NCI-H1436 treated with DMSO at 0.1 percent for 48 hours (cell line): ENCODE data around the gene AMOTL1.
"Not testable (repeated sequence)": the region's sequence is repeated elsewhere in the genome, so short reads cannot be mapped to it uniquely, and the experiment has no call there.

ENCODE experiments used
- DNase-seq: peaks from one replicate; lab custom pipeline; 2025; lab: John Stamatoyannopoulos, UW

Gene AMOTL1

DNA sequence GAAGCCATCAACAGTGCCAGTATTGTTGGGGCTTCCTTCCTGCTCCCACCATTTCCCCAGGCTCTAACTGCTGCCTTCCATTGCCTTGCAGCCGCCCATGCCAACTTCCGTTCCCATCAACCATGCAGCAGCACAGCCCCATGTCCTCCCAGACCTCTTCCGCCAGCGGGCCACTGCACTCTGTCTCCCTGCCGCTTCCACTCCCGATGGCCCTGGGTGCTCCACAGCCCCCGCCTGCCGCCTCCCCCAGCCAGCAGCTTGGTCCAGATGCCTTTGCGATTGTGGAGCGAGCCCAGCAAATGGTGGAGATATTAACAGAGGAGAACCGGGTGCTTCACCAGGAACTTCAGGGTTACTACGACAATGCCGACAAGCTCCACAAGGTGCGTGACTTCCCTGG lies 53.3 kb downstream of the AMOTL1 start:
- DNase-seq: no peak

DNA sequence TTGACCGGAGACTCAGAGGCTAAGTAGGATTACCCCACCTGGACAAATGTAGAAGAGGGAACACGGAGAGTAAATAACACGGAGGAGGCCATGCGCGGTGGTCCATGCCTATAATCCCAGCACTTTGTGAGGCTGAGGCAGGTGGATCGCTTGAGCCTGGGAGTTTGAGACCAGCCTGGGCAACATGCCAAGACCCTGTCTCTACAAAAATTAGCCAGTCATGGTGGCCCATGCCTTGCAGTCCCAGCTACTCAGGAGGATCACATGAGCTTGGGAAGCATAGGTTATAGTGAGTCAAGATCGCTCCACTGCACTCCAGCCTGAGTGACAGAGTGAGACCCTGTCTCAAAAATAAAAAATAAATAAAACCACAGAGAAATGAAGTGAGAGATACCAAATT lies 53.9 kb downstream of the AMOTL1 start:
- DNase-seq: no peak

DNA sequence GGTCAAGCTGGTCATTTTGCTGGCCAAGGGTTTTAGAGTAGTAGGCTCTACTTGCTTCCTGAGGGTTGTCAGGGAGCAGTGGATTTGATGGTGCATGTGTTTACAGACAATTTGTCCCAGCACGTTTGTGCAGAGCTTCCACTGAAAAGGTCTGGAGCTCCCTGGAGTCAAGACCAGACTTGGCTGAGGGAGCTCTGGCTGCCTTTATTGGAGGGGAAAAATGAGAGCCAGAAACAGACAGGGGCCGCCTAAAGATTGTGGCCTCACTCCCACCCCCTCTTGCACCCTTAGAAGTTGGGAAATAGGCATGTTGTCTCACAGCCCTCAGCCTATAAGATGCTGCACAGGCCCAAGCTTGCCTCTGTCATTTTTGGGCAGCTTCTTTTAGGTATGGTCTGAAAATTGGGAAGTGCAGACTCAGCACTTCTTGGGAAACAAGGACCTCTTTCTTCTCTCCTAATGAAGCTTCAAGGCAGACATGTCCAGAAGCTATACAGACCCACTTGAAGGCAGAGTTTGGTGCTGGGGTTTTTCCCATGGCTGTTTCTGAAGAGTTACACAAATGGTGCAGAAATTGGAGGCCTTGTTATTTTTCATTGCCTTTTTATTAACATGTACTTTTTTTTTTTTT lies 55.1 kb downstream of the AMOTL1 start:
- no peak for DNase-seq

DNA sequence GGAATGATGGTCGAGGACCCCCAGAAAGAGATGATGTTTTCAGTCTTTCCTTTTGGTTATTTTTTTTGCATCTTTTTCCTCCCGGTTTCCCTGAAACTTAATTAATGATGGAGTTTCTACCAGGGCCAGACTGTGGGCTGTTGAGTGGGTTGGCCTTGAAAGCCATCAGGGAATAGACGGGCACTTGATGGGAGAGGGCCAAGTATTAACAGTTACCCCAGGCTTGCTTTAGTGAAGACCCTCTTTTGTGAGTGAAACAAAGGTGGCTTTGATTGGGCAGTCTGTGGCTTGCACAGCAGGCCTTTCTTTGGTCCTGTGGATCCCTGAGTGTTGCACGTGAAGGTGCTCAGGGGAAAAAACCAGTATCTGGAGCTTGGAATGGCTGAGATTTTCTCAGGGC lies 56.9 kb downstream of the AMOTL1 start:
- DNase-seq: no peak

DNA sequence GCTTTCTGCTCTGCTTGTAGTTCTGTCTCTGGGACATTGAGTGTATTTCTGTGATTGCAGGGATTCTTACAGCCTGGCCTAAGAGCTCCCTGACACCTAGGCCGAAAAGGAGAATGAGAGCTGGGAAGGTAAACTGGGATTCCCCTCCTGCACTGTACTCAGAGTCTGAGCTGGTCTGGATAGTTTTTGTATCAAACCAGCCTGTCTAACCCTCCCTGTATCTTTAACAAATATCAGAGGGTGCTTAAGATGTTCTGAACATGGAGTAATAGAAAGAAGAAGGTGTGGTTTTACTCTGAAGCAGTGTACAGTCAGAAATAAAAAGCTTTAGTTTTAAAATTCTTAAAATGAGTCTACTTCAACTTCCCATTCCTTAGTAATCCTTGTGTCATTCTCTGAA lies 57.3 kb downstream of the AMOTL1 start:
- no peak for DNase-seq

DNA sequence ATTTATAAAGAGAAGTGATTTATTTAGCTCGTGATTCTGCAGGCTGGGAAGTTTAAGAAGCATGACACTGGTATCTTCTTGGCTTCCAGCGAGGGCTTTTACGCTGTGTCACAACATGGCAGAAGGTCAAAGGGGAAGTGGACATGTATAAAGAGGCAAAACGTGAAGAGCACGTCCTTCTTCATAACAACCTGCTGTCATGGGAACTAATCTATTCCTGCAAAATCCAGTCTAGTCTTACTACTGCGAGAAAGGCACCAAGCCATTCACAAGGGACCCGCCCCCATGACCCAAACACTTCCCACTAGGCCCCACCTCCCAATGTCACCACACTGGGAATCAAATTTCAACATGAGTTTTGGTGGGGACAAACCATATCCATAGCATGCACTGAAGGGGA lies 58.3 kb downstream of the AMOTL1 start:
- DNase-seq: no peak

DNA sequence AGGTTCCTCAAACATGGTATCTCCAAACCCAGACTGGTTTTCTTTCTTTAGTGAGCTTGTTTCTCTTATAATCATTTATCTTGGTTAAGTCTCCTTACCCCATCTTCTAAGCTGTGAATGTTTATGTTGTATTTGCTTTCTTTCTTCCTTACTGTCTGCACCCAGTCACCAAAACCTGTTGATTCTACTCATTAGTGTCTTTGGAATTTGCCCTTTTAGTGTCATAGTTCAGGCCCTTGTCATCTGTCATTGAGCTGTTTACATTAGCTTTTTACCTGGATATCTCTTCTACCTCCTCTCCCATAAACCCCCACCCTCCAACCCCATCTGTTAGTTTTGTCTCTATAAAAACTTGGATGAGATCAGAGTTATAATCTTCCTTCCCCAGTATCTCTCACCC lies 59.9 kb downstream of the AMOTL1 start:
- no peak for DNase-seq

DNA sequence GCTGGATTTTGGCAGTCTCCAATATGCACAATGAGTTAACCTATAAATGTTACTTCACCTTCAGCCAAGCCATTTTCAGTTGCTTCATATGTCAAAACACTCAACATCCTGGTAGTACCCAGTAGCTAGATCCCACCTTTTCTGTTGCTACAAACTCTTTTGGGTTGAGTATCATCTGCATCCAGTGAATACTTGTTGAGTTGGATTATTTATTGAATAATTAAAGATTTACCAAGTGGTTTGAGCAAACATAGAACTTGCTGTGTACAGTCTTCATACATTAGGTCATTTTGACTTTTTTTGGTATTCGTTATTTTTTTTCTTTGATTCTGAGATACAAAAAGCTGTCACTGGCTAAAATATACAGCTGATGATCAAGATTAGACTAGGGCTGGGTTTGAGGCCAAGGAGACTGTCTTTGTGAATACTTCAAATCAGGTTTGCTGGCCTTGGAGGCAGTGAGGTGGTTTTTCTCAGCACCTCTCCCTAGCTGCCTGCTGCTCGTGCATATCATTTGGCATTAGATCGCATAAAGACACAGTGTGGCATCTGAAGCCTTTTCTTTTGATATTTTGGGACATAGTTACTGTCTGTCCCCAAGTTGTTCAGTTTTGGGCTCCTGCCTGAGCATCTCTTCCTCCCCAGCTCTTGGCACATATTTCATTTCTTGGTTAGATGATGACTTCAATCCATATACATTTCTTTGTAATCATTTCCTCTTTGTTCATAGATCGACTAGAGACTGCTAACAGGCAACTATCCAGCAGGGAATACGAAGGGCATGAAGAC lies 62.8 kb downstream of the AMOTL1 start:
- DNase-seq: no peak

DNA sequence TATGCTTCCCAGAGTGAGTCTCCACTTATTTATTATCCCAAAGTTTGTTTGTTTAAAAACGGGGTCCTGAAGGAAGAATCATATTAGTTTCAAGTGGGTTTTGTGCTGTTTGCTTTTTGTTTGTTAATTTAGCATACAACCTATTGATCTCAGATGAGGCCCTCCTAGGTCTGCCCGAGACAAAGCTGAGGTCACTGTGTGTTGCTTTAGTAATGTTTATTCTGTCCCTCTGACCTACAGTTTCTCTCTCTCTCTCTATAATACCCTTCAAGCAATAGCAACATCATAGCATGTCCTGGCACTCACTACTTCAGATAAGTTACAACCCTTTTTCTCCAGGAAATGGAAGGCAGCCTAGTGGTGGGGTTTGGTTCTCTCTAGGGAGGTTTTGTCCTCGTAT lies 63.4 kb downstream of the AMOTL1 start:
- no peak for DNase-seq

DNA sequence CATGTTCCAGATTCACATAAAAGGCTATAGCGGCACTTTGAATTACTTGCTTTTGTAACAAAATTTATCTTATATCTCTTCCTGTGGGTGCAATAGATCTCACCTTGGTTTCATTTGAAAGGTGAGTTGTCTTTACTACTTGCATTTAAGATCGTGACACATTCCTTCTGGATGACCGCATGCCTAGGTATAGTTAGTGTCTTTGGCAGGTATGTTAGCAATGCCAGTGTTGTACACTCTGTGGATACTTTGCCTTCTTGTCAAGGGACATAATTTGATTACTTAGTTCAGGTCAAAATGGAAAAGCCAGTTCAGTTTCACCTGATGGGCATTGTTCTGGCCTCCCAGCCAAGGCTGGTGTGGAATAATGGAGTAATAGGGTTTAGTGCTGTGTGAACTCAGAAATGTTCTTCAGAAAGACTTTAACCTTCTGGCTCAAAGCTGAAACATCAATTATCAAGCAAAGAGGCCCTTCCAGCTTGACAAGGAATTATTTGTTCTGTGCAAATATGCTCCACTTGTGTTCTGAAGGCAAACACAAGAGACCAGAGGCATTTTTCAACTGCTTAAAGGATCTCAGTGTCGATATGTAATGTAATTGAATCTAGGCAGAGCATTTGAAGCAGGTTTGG lies 64.6 kb downstream of the AMOTL1 start:
- DNase-seq: no peak

DNA sequence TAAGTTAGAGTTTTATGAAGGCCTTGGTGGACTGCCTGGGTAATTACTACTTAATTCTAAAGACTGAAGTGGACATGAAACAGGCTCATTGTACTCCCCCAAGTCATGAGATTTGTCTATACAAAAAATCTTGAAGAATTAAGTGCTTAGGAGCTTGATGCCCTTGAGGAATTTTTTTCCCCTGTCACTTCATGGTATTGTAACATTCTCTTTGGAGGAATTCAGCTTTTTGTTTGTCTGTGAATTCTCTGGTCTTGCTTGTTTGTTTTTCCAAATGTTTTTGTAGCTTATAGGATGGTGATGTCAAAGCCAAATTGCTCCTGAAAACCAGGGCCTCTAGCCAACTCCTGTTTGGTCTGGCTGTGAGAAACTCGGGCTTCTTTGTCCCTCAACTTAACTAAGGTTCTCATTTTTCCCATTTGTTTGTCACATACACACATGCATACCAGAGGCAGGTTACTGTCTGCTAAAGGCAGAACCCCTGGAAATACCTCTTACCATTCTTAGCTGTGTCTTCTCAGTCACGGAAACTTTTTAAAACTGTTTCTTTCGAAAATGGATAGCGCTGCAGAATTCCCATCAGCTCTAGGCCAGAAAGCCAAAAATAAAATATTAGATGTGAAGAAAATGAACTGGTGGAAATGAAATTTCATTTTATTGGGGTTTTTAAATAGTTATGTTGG lies 66.9 kb downstream of the AMOTL1 start:
- no peak for DNase-seq

DNA sequence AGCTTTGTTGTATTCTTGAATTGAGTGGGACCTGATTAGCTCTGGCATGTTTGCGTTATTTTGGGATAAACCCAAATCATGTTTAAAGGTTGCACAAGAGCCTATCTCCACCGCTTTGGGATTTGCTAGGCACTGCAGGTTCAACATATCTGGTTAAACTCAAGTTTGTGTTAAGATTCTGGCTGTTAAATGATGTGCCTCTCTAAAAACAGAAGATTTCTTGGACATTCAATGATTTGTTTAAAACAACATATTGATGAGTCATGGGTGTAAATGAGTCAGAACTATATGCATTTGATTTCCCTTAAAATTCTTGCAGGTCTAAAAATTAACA lies 67.4 kb downstream of the AMOTL1 start:
- no peak for DNase-seq

DNA sequence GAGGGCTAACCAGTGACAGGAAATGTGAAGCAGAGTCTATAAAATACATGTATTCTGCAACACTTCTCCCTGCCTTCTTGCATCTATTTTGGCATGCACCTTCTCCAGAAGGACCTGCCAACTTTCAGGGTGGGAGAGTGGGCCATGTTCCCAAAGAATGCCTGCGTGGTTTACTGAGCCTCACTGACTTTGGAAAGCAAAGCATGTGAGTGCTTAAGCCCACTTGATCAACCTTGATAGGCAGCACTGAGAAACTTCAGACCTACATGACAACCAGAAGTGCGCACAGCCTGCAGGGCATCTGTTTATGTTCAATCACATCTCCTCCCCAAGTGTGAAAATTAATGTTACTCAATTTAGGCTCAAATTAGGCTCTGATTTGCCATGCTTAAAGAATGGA lies 69.2 kb downstream of the AMOTL1 start:
- DNase-seq: no peak

DNA sequence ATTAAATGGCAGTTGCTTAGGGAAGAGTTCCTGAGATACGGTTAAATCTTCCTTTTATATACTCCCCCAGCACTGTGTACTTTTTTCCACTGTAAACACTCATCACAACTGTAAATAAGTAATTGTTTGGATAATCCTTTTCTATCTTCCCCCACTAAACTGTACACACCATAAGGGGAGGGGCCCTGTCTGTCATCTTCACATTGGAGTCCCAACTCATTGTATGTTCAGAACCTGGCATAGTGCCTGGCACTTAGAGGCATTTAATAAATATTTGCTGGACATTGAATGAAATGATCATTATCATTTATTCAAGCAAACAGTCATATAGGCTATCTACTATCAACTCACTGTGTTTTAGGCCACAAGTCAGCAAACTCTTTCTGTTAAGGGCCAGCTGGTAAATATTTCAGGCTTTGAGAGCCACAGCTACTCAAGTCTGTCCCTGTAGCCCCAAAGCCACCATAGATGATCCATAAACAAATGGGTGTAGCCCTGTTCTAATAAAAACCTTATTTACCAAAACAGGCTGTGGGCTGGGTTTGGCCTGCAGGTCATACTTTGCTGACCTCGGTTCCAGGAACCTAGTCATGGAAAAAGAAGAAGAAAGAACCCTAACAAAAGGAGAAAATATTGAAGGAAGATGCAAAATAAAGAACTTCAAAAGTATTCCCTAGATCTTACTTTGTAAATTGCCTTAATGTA lies 70.0 kb downstream of the AMOTL1 start:
- DNase-seq: no peak

DNA sequence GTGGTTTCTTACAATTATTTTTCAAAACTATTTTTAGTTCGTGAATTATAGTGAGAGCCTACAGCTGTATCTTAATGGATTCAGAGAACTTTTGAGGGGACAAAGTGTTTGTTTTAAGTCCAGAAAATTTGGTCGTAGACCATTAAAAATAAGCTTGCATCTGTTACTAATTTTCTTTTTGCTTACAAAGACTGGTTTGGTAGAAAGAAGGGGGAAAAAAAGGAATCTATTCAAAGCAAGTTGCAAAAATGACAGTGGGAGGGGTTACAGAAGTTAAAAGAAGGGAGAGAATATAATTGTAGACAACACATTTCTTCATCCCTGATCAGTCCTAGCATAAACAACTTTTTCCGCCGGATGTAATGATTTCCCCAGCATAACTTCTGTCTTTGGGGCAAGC lies 72.1 kb downstream of the AMOTL1 start:
- DNase-seq: no peak

DNA sequence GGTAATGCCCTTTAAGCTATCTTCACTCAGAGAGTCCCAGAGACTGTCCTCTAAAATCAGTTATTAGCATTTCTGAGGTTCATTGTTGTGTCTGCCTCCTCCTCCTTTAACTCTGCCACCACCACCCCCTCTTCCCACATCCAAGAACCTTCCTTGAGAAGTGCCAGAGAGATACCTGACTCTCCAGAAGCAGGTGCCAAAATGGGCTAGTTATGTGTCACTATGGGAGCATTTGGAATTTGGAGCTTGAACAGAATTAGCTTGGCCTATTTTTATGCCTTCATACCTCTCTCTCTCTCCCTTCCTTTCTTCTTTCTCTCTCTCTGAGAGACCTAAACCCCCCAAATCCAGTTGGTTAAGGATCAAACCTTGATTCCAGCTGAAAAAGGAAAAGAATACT lies 75.9 kb downstream of the AMOTL1 start:
- no peak for DNase-seq

DNA sequence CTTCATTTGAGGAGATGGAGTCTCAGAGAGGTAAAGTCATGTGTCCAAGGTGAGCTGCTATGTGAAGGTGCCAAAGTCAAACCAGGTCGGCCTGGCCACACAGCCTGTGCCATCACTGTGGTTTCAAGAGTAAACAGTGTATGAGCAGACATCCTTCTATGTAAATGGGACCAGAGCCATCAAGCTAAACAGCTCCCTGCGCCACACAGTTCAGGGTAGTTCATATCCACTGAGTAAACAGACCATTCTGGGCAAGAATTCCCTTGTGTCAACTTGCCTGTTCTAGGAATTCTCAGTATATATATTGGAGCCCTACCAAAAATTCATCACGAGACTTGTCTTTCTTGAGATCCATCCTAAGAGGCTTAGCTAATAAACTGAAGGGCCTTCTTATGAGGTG lies 77.5 kb downstream of the AMOTL1 start:
- no peak for DNase-seq

DNA sequence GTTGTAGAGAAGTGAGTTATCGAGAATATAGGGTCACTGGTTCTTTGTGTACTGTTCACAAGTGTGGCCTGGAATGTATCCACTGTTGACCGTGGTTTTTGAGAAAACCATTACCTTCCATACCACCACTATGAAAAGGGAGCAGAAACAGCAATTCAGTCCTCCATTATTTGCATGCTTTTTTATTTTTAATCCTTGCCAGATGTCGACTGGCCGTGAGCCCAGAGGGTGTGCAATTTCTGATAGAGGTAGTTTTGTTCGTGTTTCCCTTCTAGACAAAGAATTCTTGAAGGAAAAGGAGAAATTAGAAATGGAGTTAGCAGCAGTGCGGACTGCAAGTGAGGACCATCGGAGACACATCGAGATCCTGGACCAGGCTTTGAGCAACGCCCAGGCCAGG lies 81.7 kb downstream of the AMOTL1 start:
- no peak for DNase-seq

DNA sequence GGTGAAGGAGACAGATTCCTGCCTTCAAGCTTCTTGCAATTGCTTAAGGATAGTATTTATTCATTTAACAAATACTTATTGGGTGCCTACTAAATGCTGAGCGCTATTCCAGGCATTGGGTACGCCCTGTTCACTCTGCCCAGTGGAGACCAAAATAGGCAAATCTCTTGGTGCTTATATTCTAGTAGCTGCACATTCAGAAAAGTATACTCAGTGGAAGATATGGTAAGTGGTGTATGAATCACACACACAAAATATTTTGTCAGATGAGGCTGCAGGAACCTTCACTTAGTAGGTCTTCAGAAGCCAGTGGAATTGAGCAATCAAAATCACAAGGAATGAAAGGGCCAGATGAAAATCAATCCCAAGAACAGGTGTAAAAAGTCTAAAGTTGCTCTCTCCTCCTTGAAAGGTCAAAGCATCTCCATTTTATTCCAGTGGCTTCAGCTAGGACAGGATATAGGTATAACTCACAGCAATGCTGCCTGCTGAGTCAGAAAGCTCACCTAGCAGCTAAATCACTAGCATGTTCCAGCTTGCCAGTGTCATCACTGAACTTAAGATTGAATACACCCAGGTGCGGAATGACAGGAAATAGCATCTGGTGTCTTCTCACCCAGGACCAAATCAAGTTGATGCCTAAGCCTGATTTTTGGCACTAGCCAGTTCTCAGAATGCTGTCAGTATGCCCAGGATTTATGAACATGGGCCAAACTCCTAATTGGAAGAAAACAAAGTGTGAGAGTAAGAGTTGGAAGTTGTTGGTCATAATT lies 83.9 kb downstream of the AMOTL1 start:
- DNase-seq: no peak

DNA sequence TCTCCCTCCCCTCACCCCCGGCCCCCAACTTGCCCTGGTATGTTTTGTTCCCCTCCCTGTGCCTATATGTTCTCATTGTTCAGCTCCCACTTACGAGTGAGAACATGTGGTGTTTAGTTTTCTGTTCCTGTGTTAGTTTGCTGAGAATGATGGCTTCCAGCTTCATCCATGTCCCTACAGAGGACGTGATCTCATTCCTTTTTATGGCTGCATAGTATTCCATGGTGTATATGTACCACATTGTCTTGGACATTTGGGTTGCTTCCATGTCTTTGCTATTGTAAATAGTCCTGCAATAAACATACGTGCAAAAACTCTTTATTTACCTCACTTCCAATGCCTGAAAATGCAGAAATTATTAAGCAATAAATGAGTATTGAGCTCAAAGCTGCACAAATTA lies 85.1 kb downstream of the AMOTL1 start:
- not testable (repeated sequence) for DNase-seq

DNA sequence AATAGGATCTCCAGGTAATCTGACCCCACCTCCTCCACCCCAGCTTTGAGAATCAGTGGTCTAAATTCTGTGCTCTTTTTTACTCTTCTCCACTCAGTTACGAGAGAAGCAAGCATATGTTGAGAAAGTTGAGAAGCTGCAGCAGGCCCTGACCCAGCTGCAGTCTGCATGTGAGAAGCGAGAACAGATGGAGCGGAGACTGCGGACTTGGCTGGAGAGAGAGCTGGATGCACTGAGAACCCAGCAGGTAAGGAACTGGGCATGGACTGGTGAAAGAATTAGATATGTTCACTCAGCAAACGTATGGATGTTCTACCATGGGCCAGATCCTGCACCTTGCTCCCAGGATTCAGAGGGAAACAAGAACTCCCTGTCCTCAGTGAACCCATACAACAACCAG lies 85.7 kb downstream of the AMOTL1 start:
- no peak for DNase-seq
